Testis (tissue), 2 donors: ENCODE data around the gene PFDN5.

ENCODE experiments used
- CTCF ChIP-seq, 3 experiments: fragments of 450-650 bp in 2 of 3; fragments of 200-600 bp in 1 of 3; sonication (generic) in 1 of 3; IDR thresholded peaks; one replicate each; pipeline ENCODE4 v1.5.1; 2016 to 2019; ENCODE audit warnings: antibody characterized with exemption in 3 of 3, mild to moderate bottlenecking in 2 of 3, moderate library complexity in 1 of 3
- POLR2A ChIP-seq: fragments of 450-650 bp; IDR thresholded peaks from one replicate; pipeline ENCODE4 v1.6.1; 2017; ENCODE audit warnings: antibody characterized with exemption, mild to moderate bottlenecking, moderate library complexity

GRCh38 chr12:53286448-53286847 is 8.9 kb upstream of the PFDN5 start:
- TF ChIP-seq POLR2A (no peak), CTCF (IDR thresholded peaks at IDR 0.05) (no peak)
